ENCODE data around the gene LPP.

The LPP gene

GRCh38 chr3:188286087-188286513 lies 132.1 kb downstream of the LPP start:
- Histone ChIP-seq H3K4me1 (ENCODE audit: control insufficient read depth, insufficient read depth, low read length, poor library complexity, severe bottlenecking) (peaks cover 44% of the 10 kb centered on the region), H3K9me3 (ENCODE audit: control insufficient read depth, low read length) (no peaks in the 10 kb centered on the region), H3K4me3 (ENCODE audit: extremely low read depth, insufficient read depth, low read length, poor library complexity, severe bottlenecking) (no peak overlapping the region), H3K27ac (ENCODE audit: low read depth, low read length, severe bottlenecking) (peak overlapping the region; percentile 81), H3K36me3 (ENCODE audit: control insufficient read depth, insufficient read depth, low read length) (peaks cover 8% of the 10 kb centered on the region)
- 82 to 92% methylated on average over 2 of the region's 3 CpGs for WGBS, 2 experiments (ENCODE audit: insufficient coverage in 2 of 2)

- no peak overlapping the region for H3K27ac ChIP-seq (ENCODE audit: low read depth, low read length, severe bottlenecking)
- no peak overlapping the region for H3K4me3 ChIP-seq (ENCODE audit: extremely low read depth, insufficient read depth, low read length, poor library complexity, severe bottlenecking)
- peaks cover 14% of the 10 kb centered on the region for H3K36me3 ChIP-seq (ENCODE audit: control insufficient read depth, insufficient read depth, low read length)
- no peaks in the 10 kb centered on the region for H3K9me3 ChIP-seq (ENCODE audit: control insufficient read depth, low read length)
- H3K4me1 ChIP-seq (ENCODE audit: control insufficient read depth, insufficient read depth, low read length, poor library complexity, severe bottlenecking) = peaks cover 49% of the 10 kb centered on the region
- WGBS, 2 experiments (ENCODE audit: insufficient coverage in 2 of 2) = 83 to 89% methylated on average over 1 to 2 of the region's 4 CpGs
These were observed 133.4 kb downstream of the LPP start for GRCh38 chr3:188287339-188287738.

- Histone ChIP-seq H3K27ac (ENCODE audit: low read depth, low read length, severe bottlenecking) (no peak overlapping the region), H3K9me3 (ENCODE audit: control insufficient read depth, low read length) (no peaks in the 10 kb centered on the region), H3K4me3 (ENCODE audit: extremely low read depth, insufficient read depth, low read length, poor library complexity, severe bottlenecking) (no peak overlapping the region), H3K36me3 (ENCODE audit: control insufficient read depth, insufficient read depth, low read length) (peaks cover 20% of the 10 kb centered on the region), H3K4me1 (ENCODE audit: control insufficient read depth, insufficient read depth, low read length, poor library complexity, severe bottlenecking) (peaks cover 50% of the 10 kb centered on the region)
- 94 to 100% methylated on average over 6 of the region's 6 CpGs for WGBS, 2 experiments (ENCODE audit: insufficient coverage in 2 of 2)
These were observed 134.0 kb downstream of the LPP start for GRCh38 chr3:188287762-188288505.

- no CpG with 5 or more reads among the region's 1 CpG for WGBS, 2 experiments (ENCODE audit: insufficient coverage in 2 of 2)
These were observed 138.3 kb downstream of the LPP start for GRCh38 chr3:188292251-188292650.

GRCh38 chr3:188292827-188293226 lies 138.9 kb downstream of the LPP start:
- Histone ChIP-seq H3K36me3 (ENCODE audit: control insufficient read depth, insufficient read depth, low read length) (peaks cover 17% of the 10 kb centered on the region), H3K4me1 (ENCODE audit: control insufficient read depth, insufficient read depth, low read length, poor library complexity, severe bottlenecking) (peaks cover 49% of the 10 kb centered on the region)
- 100% methylated on average over 1 of the region's 3 CpGs; no CpG with 5 or more reads in 1 of the 2 experiments for WGBS, 2 experiments (ENCODE audit: insufficient coverage in 2 of 2)

More at GRCh38 chr3:188292251-188292650, 138.3 kb downstream of the LPP start:
- Histone ChIP-seq H3K4me3 (ENCODE audit: extremely low read depth, insufficient read depth, low read length, poor library complexity, severe bottlenecking) (no peak overlapping the region), H3K4me1 (ENCODE audit: control insufficient read depth, insufficient read depth, low read length, poor library complexity, severe bottlenecking) (peaks cover 49% of the 10 kb centered on the region), H3K9me3 (ENCODE audit: control insufficient read depth, low read length) (no peaks in the 10 kb centered on the region), H3K36me3 (ENCODE audit: control insufficient read depth, insufficient read depth, low read length) (peaks cover 17% of the 10 kb centered on the region), H3K27ac (ENCODE audit: low read depth, low read length, severe bottlenecking) (no peak overlapping the region)

GRCh38 chr3:188294113-188294512 lies 140.2 kb downstream of the LPP start:
- peak overlapping the region; percentile 96 for H3K27ac ChIP-seq (ENCODE audit: low read depth, low read length, severe bottlenecking)
- 100% methylated on average over 1 to 2 of the region's 3 CpGs for WGBS, 2 experiments (ENCODE audit: insufficient coverage in 2 of 2)
- peaks cover 17% of the 10 kb centered on the region for H3K36me3 ChIP-seq (ENCODE audit: control insufficient read depth, insufficient read depth, low read length)
- peaks cover 60% of the 10 kb centered on the region for H3K4me1 ChIP-seq (ENCODE audit: control insufficient read depth, insufficient read depth, low read length, poor library complexity, severe bottlenecking)
- H3K4me3 ChIP-seq (ENCODE audit: extremely low read depth, insufficient read depth, low read length, poor library complexity, severe bottlenecking) = no peak overlapping the region
- no peaks in the 10 kb centered on the region for H3K9me3 ChIP-seq (ENCODE audit: control insufficient read depth, low read length)

More at GRCh38 chr3:188292827-188293226, 138.9 kb downstream of the LPP start:
- no peak overlapping the region for H3K4me3 ChIP-seq (ENCODE audit: extremely low read depth, insufficient read depth, low read length, poor library complexity, severe bottlenecking)
- H3K9me3 ChIP-seq (ENCODE audit: control insufficient read depth, low read length) = no peaks in the 10 kb centered on the region
- H3K27ac ChIP-seq (ENCODE audit: low read depth, low read length, severe bottlenecking) = no peak overlapping the region

GRCh38 chr3:188294823-188295487 lies 141.0 kb downstream of the LPP start:
- Histone ChIP-seq H3K27ac (ENCODE audit: low read depth, low read length, severe bottlenecking) (peak overlapping the region; percentile 96), H3K4me3 (ENCODE audit: extremely low read depth, insufficient read depth, low read length, poor library complexity, severe bottlenecking) (no peak overlapping the region), H3K36me3 (ENCODE audit: control insufficient read depth, insufficient read depth, low read length) (peaks cover 17% of the 10 kb centered on the region), H3K9me3 (ENCODE audit: control insufficient read depth, low read length) (no peaks in the 10 kb centered on the region), H3K4me1 (ENCODE audit: control insufficient read depth, insufficient read depth, low read length, poor library complexity, severe bottlenecking) (peaks cover 67% of the 10 kb centered on the region)
- WGBS, 2 experiments (ENCODE audit: insufficient coverage in 2 of 2) = 65 to 67% methylated on average over 4 to 8 of the region's 11 CpGs

GRCh38 chr3:188295876-188296275 lies 141.9 kb downstream of the LPP start:
- H3K4me1 ChIP-seq (ENCODE audit: control insufficient read depth, insufficient read depth, low read length, poor library complexity, severe bottlenecking) = peaks cover 65% of the 10 kb centered on the region
- peak overlapping the region; percentile 96 for H3K27ac ChIP-seq (ENCODE audit: low read depth, low read length, severe bottlenecking)
- 90 to 100% methylated on average over 2 to 3 of the region's 3 CpGs for WGBS, 2 experiments (ENCODE audit: insufficient coverage in 2 of 2)

GRCh38 chr3:188296761-188297612 lies 143.0 kb downstream of the LPP start:
- H3K9me3 ChIP-seq (ENCODE audit: control insufficient read depth, low read length) = no peaks in the 10 kb centered on the region
- H3K36me3 ChIP-seq (ENCODE audit: control insufficient read depth, insufficient read depth, low read length) = peaks cover 10% of the 10 kb centered on the region
- 88 to 90% methylated on average over 2 to 3 of the region's 5 CpGs for WGBS, 2 experiments (ENCODE audit: insufficient coverage in 2 of 2)
- H3K4me3 ChIP-seq (ENCODE audit: extremely low read depth, insufficient read depth, low read length, poor library complexity, severe bottlenecking) = no peak overlapping the region
- H3K4me1 ChIP-seq (ENCODE audit: control insufficient read depth, insufficient read depth, low read length, poor library complexity, severe bottlenecking) = peaks cover 61% of the 10 kb centered on the region
- H3K27ac ChIP-seq (ENCODE audit: low read depth, low read length, severe bottlenecking) = no peak overlapping the region

More at GRCh38 chr3:188295876-188296275, 141.9 kb downstream of the LPP start:
- Histone ChIP-seq H3K9me3 (ENCODE audit: control insufficient read depth, low read length) (no peaks in the 10 kb centered on the region), H3K36me3 (ENCODE audit: control insufficient read depth, insufficient read depth, low read length) (peaks cover 13% of the 10 kb centered on the region), H3K4me3 (ENCODE audit: extremely low read depth, insufficient read depth, low read length, poor library complexity, severe bottlenecking) (no peak overlapping the region)

GRCh38 chr3:188298585-188298984 lies 144.6 kb downstream of the LPP start:
- Histone ChIP-seq H3K9me3 (ENCODE audit: control insufficient read depth, low read length) (no peaks in the 10 kb centered on the region), H3K27ac (ENCODE audit: low read depth, low read length, severe bottlenecking) (peak overlapping the region; percentile 83), H3K36me3 (ENCODE audit: control insufficient read depth, insufficient read depth, low read length) (no peaks in the 10 kb centered on the region), H3K4me3 (ENCODE audit: extremely low read depth, insufficient read depth, low read length, poor library complexity, severe bottlenecking) (no peak overlapping the region), H3K4me1 (ENCODE audit: control insufficient read depth, insufficient read depth, low read length, poor library complexity, severe bottlenecking) (peaks cover 51% of the 10 kb centered on the region)
- 86 to 100% methylated on average over 2 of the region's 3 CpGs for WGBS, 2 experiments (ENCODE audit: insufficient coverage in 2 of 2)

All from mesodermal cell (in vitro differentiated cells).